Bone marrow (tissue), 2 donors: ENCODE data around the gene IL36G.

Source experiments
- DNase-seq, 2 donors: peaks; one replicate each; lab custom pipeline; 2025; lab: John Stamatoyannopoulos, UW

Gene IL36G

GRCh38 chr2:112972423-112973086 lies 5.3 kb upstream of the IL36G start:
- no peak for DNase-seq

GRCh38 chr2:112973156-112973555 lies 4.7 kb upstream of the IL36G start:
- no peak for DNase-seq

- DNase-seq, result no peak
Measured at GRCh38 chr2:112979731-112980130, 1.9 kb downstream of the IL36G start.

GRCh38 chr2:112980537-112980936 lies 2.7 kb downstream of the IL36G start:
- DNase-seq, result no peak

- no peak for DNase-seq
Measured at GRCh38 chr2:112985090-112985489, 7.3 kb downstream of the IL36G start.

- DNase-seq, result no peak
Measured at GRCh38 chr2:112989611-112990010, 11.8 kb downstream of the IL36G start.

- DNase-seq, result no peak
Measured at GRCh38 chr2:112993831-112994230, 16.0 kb downstream of the IL36G start.

- DNase-seq, result no peak
Measured at GRCh38 chr2:112994648-112995047, 16.8 kb downstream of the IL36G start.

GRCh38 chr2:112995346-112995920 lies 17.6 kb downstream of the IL36G start:
- no peak for DNase-seq

- DNase-seq, result no peak
Measured at GRCh38 chr2:112996635-112997034, 18.8 kb downstream of the IL36G start.

- no peak for DNase-seq
Measured at GRCh38 chr2:112997151-112997550, 19.3 kb downstream of the IL36G start.

GRCh38 chr2:113000436-113000835 lies 22.6 kb downstream of the IL36G start:
- no peak for DNase-seq

- no peak for DNase-seq
Measured at GRCh38 chr2:113002677-113003076, 24.9 kb downstream of the IL36G start.

GRCh38 chr2:113005030-113005509 lies 27.3 kb downstream of the IL36G start, which contains the start of gene IL36A:
IL36A (plus strand) TSS chr2:113005459; CDS start chr2:113005872, 413 bp downstream.
- no peak for DNase-seq

GRCh38 chr2:113007250-113007649 lies 29.4 kb downstream of the IL36G start:
- DNase-seq, result no peak

GRCh38 chr2:113009622-113010021 lies 31.8 kb downstream of the IL36G start:
- DNase-seq, result no peak

GRCh38 chr2:113010088-113010487 lies 32.3 kb downstream of the IL36G start:
- no peak for DNase-seq

GRCh38 chr2:113011108-113011507 lies 33.3 kb downstream of the IL36G start:
- no peak for DNase-seq

GRCh38 chr2:113012436-113013335 lies 34.9 kb downstream of the IL36G start:
- DNase-seq, result no peak

GRCh38 chr2:113013336-113013661 lies 35.5 kb downstream of the IL36G start:
- no peak for DNase-seq

- no peak for DNase-seq
Measured at GRCh38 chr2:113014067-113014466, 36.3 kb downstream of the IL36G start.

GRCh38 chr2:113015042-113015441 lies 37.2 kb downstream of the IL36G start:
- DNase-seq, result no peak

- DNase-seq, result no peak
Measured at GRCh38 chr2:113015655-113016054, 37.8 kb downstream of the IL36G start.
